GM12873 (cell line): Measurements from ENCODE around the gene SCFD2.

Source experiments
- TF ChIP-seq, protein P1 (sequence below): IDR thresholded peaks from 2 replicates; pipeline ENCODE4 v1.5.1; 2012; ENCODE audit warnings: low read depth, mild to moderate bottlenecking, moderate library complexity, low read length, control low read depth; ENCODE audit not compliant: insufficient read depth; ENCODE audit errors: missing control alignments

SCFD2 gene

GRCh38 chr4:53094040-53094439 is 271.8 kb downstream of the SCFD2 start:
- TF ChIP-seq, protein P1, sequence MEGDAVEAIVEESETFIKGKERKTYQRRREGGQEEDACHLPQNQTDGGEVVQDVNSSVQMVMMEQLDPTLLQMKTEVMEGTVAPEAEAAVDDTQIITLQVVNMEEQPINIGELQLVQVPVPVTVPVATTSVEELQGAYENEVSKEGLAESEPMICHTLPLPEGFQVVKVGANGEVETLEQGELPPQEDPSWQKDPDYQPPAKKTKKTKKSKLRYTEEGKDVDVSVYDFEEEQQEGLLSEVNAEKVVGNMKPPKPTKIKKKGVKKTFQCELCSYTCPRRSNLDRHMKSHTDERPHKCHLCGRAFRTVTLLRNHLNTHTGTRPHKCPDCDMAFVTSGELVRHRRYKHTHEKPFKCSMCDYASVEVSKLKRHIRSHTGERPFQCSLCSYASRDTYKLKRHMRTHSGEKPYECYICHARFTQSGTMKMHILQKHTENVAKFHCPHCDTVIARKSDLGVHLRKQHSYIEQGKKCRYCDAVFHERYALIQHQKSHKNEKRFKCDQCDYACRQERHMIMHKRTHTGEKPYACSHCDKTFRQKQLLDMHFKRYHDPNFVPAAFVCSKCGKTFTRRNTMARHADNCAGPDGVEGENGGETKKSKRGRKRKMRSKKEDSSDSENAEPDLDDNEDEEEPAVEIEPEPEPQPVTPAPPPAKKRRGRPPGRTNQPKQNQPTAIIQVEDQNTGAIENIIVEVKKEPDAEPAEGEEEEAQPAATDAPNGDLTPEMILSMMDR = no peak

GRCh38 chr4:53089936-53090729 is 275.7 kb downstream of the SCFD2 start:
- TF ChIP-seq, protein P1 = no peak

DNA sequence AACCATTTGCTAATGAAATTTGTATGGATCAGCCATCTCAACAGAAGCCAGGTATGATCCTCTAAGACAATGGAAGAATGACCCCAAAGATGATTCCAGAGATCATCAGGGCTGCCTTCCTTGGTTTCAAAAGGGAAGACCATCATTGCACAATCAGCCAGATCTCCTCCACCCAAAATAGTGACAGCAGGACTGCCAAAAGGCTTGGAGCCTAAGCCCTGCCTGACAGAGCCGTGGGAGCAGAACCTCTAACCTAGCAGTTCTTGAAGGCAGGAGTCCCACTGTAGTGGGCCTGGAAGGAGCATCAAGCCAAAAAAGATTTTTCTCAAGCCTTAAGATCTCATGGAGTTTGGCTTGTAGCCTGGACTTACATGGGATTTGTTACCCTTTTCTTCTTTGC is 277.7 kb downstream of the SCFD2 start:
- TF ChIP-seq, protein P1 = no peak

DNA sequence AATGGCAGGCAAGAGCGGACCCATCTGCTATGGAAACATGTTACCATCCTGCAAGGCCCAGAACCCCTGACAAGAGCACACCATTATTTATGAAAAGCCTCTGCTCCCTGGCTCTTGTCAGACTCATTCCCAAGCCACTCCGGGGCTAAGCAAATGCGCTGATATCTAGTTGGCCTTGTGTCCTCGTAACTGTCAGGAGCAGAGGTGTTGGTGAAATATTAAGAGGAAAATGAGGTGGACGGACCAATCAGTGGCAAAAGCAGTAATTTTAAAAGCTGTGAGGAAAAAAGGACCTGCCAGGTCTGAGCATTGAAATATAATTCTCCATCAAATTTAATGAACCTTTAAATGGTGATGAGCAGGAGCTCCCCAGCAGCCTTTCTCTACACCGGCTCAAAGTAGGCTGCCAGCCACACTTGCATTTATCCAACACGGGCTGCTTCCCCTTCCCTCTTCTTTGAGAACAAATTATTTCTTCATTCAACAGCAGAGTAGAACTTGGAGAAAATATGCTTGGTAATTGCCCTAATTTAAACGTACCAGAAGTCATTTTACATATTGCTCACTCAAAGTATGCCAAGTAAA is 289.4 kb downstream of the SCFD2 start:
- TF ChIP-seq, protein P1 = no peak

GRCh38 chr4:53075162-53075785 is 290.6 kb downstream of the SCFD2 start:
- TF ChIP-seq, protein P1 = no peak

DNA sequence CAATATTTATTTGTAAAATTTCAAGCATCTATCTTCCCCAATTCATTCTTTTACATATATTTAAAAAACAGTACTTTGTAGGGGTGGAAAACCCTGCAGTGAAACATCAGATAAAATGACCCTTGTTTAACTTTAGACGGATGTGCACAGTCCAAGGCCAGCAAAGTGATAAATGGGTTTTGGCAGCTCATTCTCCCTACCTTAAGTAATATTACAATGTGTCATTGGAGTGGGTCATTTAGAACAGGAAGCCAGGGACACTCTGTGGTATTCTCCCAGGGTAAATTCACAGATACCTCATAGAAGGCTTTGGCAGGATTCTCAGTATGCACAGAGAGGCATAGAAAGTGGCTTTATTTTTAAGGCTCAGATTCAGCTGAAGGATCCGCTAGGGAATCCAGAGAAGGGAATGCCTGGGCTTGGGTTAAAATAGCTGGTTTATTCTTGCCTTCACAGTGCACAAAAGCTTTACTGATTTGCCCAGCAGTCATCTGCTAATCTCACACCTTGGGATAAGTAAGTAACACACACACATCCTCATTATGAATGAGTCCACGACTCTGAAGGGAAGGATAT is 297.0 kb downstream of the SCFD2 start:
- TF ChIP-seq, protein P1 = no peak
